ENCODE data around the gene HNRNPR.
"Not testable (repeated sequence)": the region's sequence is repeated elsewhere in the genome, so short reads cannot be mapped to it uniquely, and the experiment has no call there.

The HNRNPR gene

GRCh38 chr1:23322770-23323169, 21.3 kb downstream of the HNRNPR start:
- no peak for DNase-seq

- not testable (repeated sequence) for DNase-seq
Measured at GRCh38 chr1:23310280-23310679, 33.8 kb downstream of the HNRNPR start.

GRCh38 chr1:23304140-23304620, 39.9 kb downstream of the HNRNPR start:
- DNase-seq = no peak

DNA sequence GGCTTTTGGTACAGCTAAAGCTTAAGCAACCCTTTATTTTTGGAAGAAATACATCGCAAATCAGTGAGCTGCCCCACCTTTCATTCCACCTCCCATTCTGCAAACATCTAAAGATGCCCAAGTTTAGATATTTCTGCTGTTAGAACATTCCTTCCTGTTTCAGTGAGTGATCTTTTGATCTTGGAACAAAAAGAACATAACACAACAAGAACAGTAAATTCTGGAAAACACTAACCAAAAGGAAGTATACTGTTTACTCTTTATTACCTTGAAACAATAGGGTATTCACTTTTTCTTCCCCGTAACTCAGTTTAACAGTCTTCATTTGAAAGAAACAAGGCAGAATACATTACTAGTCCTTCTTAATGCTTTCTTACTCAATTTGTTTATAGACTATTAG, 40.6 kb downstream of the HNRNPR start:
- DNase-seq = no peak

DNA sequence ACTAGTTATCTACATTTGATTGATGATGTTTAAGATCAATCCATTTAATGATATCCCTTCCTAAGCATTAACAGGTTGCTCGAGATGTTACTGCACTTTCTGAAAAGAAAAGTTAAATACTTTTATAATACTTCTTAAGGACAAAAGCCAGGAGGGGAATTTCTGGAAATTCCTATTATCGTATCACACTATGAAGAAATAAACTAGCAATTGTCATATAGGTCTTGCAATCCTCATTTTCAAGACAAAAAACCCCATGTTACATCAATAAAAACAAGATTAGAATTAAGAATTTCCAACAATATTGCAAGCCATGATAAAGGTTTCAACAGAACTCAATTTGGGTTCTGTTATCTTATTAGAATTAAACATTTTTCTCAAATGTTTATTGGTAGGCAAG, 47.2 kb downstream of the HNRNPR start:
- DNase-seq = no peak

GRCh38 chr1:23291706-23292105, 52.4 kb downstream of the HNRNPR start:
- no peak for DNase-seq

DNA sequence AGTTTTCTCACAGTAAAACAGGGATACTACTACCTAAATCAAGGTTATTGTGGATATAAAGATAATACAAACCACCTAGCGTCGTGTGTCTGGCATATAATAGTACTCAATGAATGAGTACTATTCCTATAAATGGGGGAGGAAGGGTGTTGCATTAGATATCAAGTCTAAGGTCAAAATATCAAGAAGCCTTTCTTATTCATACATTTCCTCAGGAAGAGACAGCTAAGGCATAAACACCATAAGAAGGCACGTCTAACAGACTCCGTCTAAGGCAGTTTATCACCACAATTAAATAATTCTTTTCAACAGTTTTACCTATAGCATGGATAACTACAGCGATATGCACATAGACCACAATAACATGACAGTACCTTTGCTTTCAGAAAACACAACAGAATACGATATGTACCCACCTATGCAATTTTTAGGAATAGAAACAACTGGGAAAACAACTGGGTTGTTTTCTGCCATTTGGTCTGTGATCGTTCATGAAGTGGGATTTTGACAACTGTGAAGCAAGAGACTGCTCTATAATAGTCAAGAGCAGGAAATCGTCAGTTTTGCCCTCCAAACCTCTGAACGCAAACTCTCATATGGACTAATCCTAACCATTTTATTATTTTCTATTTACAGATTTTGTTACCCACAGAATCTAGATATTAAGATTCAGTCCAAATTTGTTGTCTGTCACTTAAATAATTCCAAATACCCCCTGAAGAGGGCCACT, 53.1 kb downstream of the HNRNPR start:
- no peak for DNase-seq

GRCh38 chr1:23288671-23289070, 55.4 kb downstream of the HNRNPR start:
- no peak for DNase-seq

DNA sequence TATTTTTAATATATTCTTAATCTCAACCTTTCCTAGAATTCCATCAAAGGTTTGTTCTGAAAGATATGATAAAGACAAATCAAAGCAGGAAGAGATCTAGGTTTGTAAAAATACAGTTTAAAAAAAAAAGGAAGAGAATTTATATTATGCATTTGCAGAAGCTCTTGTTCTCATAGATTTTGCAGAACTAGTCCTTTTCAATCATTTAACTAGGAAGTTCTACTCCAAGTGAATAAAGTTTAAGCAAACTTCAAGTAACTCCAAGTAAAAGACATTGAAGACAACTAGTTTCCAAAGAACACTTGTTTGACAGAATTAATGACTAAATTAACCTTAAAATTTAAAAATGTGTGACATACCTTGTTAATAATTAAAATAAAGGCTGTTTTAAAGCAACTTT, 55.9 kb downstream of the HNRNPR start:
- no peak for DNase-seq

GRCh38 chr1:23286401-23286800, 57.7 kb downstream of the HNRNPR start:
- no peak for DNase-seq

- no peak for DNase-seq
Measured at GRCh38 chr1:23283667-23284602, 60.1 kb downstream of the HNRNPR start.

- DNase-seq = no peak
Measured at GRCh38 chr1:23282957-23283356, 61.1 kb downstream of the HNRNPR start.

DNA sequence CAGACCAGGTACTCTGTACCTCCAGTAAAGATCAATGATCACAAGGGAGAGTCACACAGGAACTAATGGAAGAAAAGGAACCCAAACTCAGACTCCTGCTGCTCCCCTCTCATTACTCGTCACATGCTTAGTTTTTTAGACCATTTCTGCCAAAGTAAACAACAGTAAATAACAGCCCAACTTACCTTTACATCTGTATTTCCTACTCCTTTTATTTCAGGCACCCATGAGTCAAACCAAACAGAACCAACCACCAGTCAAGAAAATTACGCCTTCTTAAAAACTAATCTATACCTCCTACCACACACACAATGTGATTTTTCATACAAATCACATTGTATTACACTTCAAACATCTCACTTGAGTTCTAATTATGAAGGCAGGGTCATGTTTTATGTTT, 65.4 kb downstream of the HNRNPR start:
- DNase-seq = no peak

- no peak for DNase-seq
Measured at GRCh38 chr1:23276531-23276930, 67.6 kb downstream of the HNRNPR start.

DNA sequence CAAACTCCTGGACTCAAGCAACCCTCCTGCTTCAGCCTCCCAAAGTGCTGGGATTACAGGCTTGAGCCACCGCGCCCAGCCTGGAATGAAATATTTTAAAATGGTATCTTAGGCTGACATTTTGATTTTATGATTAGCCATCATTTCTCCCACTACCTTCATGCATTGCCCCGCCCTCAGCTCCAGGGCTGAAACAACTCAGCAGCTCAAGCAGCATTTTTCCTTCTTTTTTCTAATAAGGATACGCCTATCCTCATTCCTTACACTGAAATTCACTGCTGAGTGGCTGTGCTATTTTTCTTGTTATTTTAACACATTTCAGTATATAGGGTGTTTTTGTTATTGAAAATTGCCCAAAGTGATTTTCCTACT, 70.0 kb downstream of the HNRNPR start:
- no peak for DNase-seq

DNA sequence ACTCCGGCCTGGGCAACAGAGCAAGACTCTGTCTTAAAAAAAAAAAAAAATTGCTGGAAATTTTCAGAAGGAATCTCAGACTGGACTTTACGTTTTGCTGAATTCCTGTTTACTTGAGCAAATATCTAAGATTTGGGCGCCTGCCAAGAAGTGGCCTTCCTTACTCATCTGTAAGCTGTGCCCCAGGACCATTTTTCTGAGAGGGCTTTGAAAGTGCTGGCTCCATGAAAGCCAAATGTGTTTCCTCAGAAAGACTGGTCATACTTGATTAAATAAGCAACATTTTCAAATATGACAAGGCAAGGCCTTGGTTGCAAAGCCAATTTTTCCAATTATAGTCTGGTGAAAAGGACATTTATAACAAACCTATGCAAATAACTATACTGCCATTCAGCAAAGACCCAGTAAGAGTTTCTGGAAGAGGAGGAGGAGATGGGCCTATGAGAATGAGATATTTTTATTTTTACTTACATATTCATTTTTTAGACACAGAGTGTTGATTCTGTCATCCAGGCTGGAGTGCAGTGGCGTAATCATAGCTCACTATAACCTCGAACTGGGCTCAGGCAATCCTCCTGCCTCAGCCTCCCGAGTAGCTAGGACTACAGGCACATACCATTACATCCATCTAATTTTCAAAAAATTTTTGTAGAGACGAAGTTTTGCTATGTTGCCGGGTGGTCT, 70.5 kb downstream of the HNRNPR start:
- DNase-seq = no peak

DNA sequence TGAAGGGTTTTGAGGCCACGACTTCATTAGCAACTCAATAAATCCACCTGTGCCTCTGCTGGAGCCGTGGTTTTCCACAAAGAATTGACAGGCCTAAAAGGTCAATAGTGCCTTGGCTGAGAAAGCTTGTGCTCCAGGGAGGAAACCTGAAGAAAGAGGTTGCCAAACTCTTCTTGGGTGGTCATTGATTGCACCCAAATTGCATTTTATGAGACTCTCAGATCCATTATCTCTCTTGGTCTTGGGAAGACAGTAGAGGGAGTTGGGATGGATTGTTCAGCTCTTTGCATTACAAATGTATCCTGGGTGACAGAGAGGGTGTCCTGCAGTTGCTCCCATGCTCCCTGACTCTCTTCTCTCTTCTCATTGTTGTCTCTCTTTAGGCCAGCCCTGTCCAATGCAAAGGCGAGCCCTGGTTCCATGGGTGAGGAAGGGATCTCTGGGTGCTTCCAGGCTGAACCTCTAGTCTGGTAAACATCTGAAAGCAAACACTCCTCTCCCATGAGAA, 80.7 kb downstream of the HNRNPR start:
- DNase-seq = no peak

- DNase-seq = not testable (repeated sequence)
Measured at GRCh38 chr1:23258082-23258481, 86.0 kb downstream of the HNRNPR start.

DNA sequence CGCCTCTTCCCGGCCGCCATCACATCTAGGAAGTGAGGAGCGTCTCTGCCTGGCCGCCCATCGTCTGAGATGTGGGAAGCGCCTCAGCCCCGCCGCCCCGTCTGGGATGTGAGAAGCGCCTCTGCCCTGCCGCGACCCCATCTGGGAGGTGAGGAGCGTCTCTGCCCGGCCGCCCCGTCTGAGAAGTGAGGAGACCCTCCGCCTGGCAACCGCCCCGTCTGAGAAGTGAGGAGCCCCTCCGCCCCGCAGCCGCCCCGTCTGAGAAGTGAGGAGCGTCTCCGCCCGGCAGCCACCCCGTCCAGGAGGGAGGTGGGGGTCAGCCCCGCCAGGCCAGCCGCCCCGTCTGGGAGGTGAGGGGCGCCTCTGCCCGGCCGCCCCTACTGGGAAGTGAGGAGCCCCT, 86.7 kb downstream of the HNRNPR start:
- DNase-seq = not testable (repeated sequence)
